Sigmoid colon (tissue), 7 donors: ENCODE data around the gene CCDC102B. TPM values are rescaled to one million over a fixed set of nuclear protein-coding genes. Genes with fewer than 3 reads are reported as not detected.

ENCODE experiments used
- DNase-seq: peaks from one replicate; pipeline ENCODE4 v3.0.0-alpha.2; 2019
- H3K27ac ChIP-seq, 4 donors: fragments of 200-600 bp; sonication (generic); one replicate each; pipeline ENCODE4 v1.5.1; 2016 to 2019; ENCODE audit warnings: mild to moderate bottlenecking in 1 of 4
- H3K27me3 ChIP-seq, 3 donors: fragments of 200-600 bp; sonication (generic); one replicate each; pipeline ENCODE4 v1.5.1; 2019; ENCODE audit warnings: mild to moderate bottlenecking in 1 of 3
- H3K36me3 ChIP-seq, 4 donors: fragments of 200-600 bp; sonication (generic); one replicate each; pipeline ENCODE4 v1.5.1; 2016 to 2019
- H3K4me1 ChIP-seq, 4 donors: fragments of 200-600 bp; sonication (generic); one replicate each; pipeline ENCODE4 v1.5.1; 2017 to 2019
- H3K4me3 ChIP-seq, 4 donors: fragments of 200-600 bp; sonication (generic); one replicate each; pipeline ENCODE4 v1.5.1; 2017 to 2019; ENCODE audit warnings: mild to moderate bottlenecking in 2 of 4, moderate library complexity in 1 of 4
- H3K9me3 ChIP-seq, 4 donors: fragments of 200-600 bp in 3 of 4; sonication (generic) in 3 of 4; one replicate each; pipeline versions ENCODE4 v1.5.1 to v1.6.1; 2013 to 2019
- CTCF ChIP-seq, 4 experiments: fragments of 450-650 bp in 3 of 4; fragments of 200-600 bp in 1 of 4; IDR thresholded peaks; one replicate each; pipeline ENCODE4 v1.5.1; 2016 to 2019; ENCODE audit warnings: antibody characterized with exemption in 4 of 4, mild to moderate bottlenecking in 3 of 4, moderate library complexity in 2 of 4
- EP300 ChIP-seq, 4 donors: sonication (generic); formaldehyde crosslinking; IDR thresholded peaks; one replicate each; pipeline ENCODE4 v1.6.1; 2017; ENCODE audit warnings: antibody characterized with exemption in 4 of 4
- POLR2A ChIP-seq, 2 donors: fragments of 450-650 bp; IDR thresholded peaks; one replicate each; pipeline ENCODE4 v1.6.1; 2016; ENCODE audit warnings: antibody characterized with exemption in 2 of 2, mild to moderate bottlenecking in 2 of 2, moderate library complexity in 2 of 2
- POLR2AphosphoS5 ChIP-seq, 4 donors: sonication (generic); formaldehyde crosslinking; IDR thresholded peaks; one replicate each; pipeline ENCODE4 v1.6.1; 2017; ENCODE audit warnings: antibody characterized with exemption in 4 of 4
- WGBS, 2 donors: extraction: QIAGEN DNeasy Blood & Tissue Kit; methylation state at CpG; one replicate each; pipeline ENCODE4 v1.1.7; 2013; 5-methylcytosine and 5-hydroxymethylcytosine counted together
- intact Hi-C: fragments of 100-400 bp; cut with DNase I; formaldehyde crosslinking; loops from one replicate; pipeline ENCODE4 v1.15.1; 2023
- polyA plus RNA-seq, 3 donors: library from polyadenylated mRNA; stranded (reverse); fragments of 200-250 nt; gene quantifications; one replicate each; pipeline ENCODE4 v1.2.3, GENCODE V29; 2013
- total RNA-seq, 4 donors: library from RNA; depleted of rRNA; stranded (reverse); fragments of >200 nt; gene quantifications; one replicate each; pipeline ENCODE4 v1.1.0, GENCODE V29; 2016
- donor health status: healthy with polysubstance abuse.
- donor health status: Bipolar disorder and iron deficiency.
- donor health status: healthy.

CCDC102B gene
- total and polyA plus RNA-seq, 7 donors, result 1.8 to 16.3 (median 6.7) TPM

- Histone ChIP-seq H3K36me3 (no peaks in the 10 kb centered on the region), H3K27me3 (no peaks in the 10 kb centered on the region), H3K4me1 (peaks cover 0 to 2% (median 0%) of the 10 kb centered on the region in 4 donors), H3K9me3 (no peaks in the 10 kb centered on the region), H3K27ac (no peak overlapping the region), H3K4me3 (no peak overlapping the region)
- no peak for TF ChIP-seq POLR2AphosphoS5 (IDR thresholded peaks at IDR 0.05)
- no peak for TF ChIP-seq POLR2A (IDR thresholded peaks at IDR 0.05)
- no peak for TF ChIP-seq CTCF (IDR thresholded peaks at IDR 0.05)
- no peak for TF ChIP-seq EP300 (IDR thresholded peaks at IDR 0.05)
- 42 to 85% methylated on average over 2 of the region's 2 CpGs for WGBS, 2 donors
- intact Hi-C loops, result loop anchor here (10.0 kb wide), 1 partner anchor 1241 kb away; no protein-coding TSS in a partner anchor
- no peak for DNase-seq
Observed at GRCh38 chr18:68843473-68844089, 45.7 kb downstream of the CCDC102B start.

GRCh38 chr18:68847219-68847837 is 49.4 kb downstream of the CCDC102B start:
- no peak for TF ChIP-seq POLR2AphosphoS5 (IDR thresholded peaks at IDR 0.05)
- peak in 3 of 4 experiments; percentile 27 to 45 (median 35) for TF ChIP-seq CTCF (IDR thresholded peaks at IDR 0.05)
- Histone ChIP-seq H3K9me3 (no peaks in the 10 kb centered on the region), H3K27ac (no peak overlapping the region), H3K4me1 (no peaks in the 10 kb centered on the region), H3K27me3 (no peaks in the 10 kb centered on the region), H3K4me3 (no peak overlapping the region), H3K36me3 (no peaks in the 10 kb centered on the region)
- WGBS, 2 donors, result 30 to 51% methylated on average over 3 of the region's 3 CpGs
- DNase-seq, result no peak
- intact Hi-C loops, result loop anchor here (10.0 kb wide), 1 partner anchor 1237 kb away; no protein-coding TSS in a partner anchor

- H3K36me3 ChIP-seq, result no peaks in the 10 kb centered on the region
- intact Hi-C loops, result loop anchor here (10.0 kb wide), 1 partner anchor 1237 kb away; no protein-coding TSS in a partner anchor
- H3K9me3 ChIP-seq, result no peaks in the 10 kb centered on the region
- H3K27ac ChIP-seq, result no peak overlapping the region
- no peaks in the 10 kb centered on the region for H3K27me3 ChIP-seq
- H3K4me1 ChIP-seq, result no peaks in the 10 kb centered on the region
- DNase-seq, result no peak
- 76 to 84% methylated on average over 1 of the region's 1 CpG for WGBS, 2 donors
- TF ChIP-seq CTCF (IDR thresholded peaks at IDR 0.05) (no peak), EP300 (IDR thresholded peaks at IDR 0.05) (no peak), POLR2AphosphoS5 (IDR thresholded peaks at IDR 0.05) (no peak), POLR2A (IDR thresholded peaks at IDR 0.05) (no peak)
- no peak overlapping the region for H3K4me3 ChIP-seq
Observed at GRCh38 chr18:68848242-68848641, 50.4 kb downstream of the CCDC102B start.

GRCh38 chr18:68854786-68855391 is 57.0 kb downstream of the CCDC102B start:
- Histone ChIP-seq H3K4me3 (no peak overlapping the region), H3K36me3 (no peaks in the 10 kb centered on the region), H3K27ac (no peak overlapping the region), H3K4me1 (no peaks in the 10 kb centered on the region), H3K9me3 (no peaks in the 10 kb centered on the region), H3K27me3 (no peaks in the 10 kb centered on the region)
- TF ChIP-seq EP300 (IDR thresholded peaks at IDR 0.05), result no peak
- no peak for TF ChIP-seq POLR2A (IDR thresholded peaks at IDR 0.05)
- TF ChIP-seq CTCF (IDR thresholded peaks at IDR 0.05), result no peak
- TF ChIP-seq POLR2AphosphoS5 (IDR thresholded peaks at IDR 0.05), result no peak
- WGBS, 2 donors, result 49 to 68% methylated on average over 4 of the region's 4 CpGs
- intact Hi-C loops, result no loop called here
- no peak for DNase-seq
